HG03060 (cell line): Measurements from ENCODE around the gene ZNF311.

Experiments
- ATAC-seq: cut with Tn5 transposase; IDR thresholded peaks from one replicate; pipeline ENCODE4 v1.9.1; 2021; ENCODE audit warnings: low read depth, moderate number of reproducible peaks; ENCODE audit not compliant: unreplicated experiment

ZNF311 gene

DNA sequence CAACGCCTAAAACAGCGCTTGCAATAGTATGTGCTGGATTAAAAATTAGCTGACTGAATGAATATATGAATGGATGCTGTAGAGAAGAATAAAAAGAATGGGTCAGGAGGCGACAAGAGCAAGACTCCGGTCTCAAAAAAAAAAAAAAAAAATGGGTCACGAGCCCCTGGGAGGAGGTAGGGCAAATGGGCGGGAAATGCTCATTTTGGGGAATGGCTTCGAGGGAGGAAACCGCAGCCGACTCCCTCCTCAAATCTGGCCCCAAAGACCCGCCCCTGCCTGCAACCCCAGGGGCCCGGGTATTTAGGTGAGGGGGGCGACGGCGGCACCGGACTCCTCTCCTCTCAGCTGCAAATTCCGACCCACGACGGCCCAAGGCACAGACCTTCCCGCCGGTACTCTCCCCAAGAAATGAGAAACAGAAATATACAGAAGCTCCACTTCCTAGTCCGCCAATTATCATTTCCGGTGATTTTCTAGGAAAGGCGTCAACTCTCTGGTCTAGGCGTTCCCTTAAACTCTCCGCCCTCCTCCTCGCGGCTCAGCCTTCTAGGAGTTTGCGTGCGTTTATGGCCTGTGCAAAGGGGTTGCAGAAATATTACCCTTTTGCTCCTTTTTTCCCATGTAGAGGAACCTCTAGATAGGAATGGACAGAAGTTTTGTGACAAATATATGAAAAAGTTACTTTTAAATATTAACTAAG lies at the start of gene ZNF311:
ZNF311 (minus strand) TSS at position 133 of the 703 bp plus-strand sequence. CDS start 1,361 bp downstream, outside the sequence.
- no peak for ATAC-seq

DNA sequence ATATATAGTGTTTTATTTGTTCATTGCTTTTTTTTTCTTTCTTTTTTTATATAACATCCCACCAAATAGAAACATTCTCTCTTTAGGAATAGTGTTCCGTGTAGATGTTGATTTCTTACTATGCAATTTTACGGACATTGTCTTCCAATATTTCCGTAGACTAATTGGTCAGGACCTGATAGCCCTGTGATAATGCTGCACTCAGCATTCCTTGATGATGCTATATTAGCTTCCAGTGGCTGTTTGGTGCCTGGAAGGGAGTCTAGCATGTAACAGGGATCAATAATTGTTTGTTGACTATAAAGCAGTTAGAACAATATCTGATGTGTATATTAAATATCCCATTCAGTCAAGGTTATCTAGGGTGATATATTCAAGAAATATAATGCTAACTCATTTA lies 46.6 kb upstream of the ZNF311 start:
- ATAC-seq = no peak

DNA sequence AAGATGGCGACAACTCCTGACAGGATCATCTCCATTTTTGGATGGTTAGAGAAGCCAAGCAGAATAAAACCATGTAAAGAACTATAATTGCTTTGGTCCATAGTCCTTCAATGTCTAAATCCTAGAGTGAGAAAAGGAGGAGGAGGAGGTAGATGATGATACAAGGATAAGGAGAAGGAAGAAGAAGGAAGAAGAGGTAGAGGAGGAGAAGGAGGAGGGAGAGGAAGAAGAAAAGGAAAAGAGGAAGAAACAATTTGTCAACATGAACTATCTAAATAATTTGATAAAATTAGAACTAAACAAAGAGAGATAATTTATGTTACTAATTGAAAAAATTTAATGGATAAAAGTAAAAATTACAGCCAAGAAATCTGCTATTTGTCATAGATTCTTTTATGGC lies 40.0 kb upstream of the ZNF311 start, which contains the start of gene OR2W1:
OR2W1 (minus strand) TSS at position 101 of the 400 bp plus-strand sequence; CDS start at position 101, 0 bp downstream.
- no peak for ATAC-seq

DNA sequence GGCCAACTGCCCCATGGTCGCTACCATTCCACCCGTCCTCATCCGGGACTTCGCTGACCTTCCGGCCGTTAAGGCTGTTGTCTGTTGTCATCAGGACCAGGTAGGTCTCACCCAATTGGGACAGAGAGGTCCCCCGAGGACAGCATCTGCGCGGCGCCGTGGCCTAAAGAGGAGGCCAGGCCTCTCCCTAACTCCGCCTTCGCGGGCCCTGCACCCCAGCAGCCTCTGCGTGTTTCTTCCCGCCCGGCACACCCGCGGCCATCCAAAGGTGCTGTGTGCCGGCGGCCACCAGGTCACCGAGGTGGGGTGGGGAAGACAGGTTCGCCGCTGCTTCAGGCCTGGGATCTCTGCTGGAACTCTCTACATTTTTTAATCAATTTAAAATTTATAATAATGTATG lies 30.8 kb upstream of the ZNF311 start:
- no peak for ATAC-seq

DNA sequence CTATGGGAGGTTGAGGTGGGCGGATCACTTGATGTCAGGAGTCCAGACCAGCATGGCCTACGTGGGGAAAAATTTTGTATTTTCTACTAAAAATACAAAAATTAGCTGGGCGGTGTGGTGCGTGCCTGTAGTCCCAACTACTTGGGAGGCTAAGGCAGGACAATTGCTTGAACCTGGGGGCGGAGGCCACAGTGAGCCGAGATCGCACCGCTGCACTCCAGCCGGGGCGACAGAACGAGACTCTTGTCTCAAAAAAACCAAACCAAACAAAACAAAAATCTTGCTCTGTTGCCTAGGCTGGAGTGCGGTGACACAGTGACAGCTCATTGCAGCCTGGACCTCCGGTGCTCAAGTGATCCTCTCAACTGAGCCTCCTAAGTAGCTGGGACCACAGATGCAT lies 23.7 kb upstream of the ZNF311 start:
- ATAC-seq = no peak

DNA sequence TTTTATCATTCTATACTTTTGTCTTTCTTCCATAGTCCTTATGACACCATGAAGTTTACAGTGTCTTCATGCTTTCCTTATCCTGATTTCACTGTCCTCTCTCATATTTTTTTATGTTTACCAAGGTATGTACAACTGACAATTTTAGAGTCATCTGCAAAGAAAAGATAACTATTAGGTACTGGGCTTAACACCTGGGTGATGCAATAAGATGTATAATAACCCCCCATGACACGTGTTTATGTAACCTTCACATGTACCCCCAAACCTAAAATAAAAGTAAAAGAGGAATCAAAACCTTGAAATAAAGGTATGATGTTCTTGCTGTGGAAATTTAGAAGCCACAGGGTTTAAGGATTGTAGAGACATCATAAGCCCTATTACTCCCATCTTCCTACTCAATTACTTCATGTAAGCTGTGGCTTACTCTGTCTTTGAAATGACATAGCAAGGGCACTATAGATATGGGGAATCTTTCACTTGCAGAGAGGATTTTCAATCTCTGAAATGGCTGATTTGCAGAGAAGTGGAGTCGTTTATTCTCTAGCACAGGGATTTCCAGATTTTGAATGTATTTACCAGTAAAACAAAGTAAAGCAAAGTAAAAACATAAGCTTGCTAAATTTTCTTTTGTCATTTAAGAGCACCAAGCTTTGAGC lies 20.9 kb upstream of the ZNF311 start:
- no peak for ATAC-seq

DNA sequence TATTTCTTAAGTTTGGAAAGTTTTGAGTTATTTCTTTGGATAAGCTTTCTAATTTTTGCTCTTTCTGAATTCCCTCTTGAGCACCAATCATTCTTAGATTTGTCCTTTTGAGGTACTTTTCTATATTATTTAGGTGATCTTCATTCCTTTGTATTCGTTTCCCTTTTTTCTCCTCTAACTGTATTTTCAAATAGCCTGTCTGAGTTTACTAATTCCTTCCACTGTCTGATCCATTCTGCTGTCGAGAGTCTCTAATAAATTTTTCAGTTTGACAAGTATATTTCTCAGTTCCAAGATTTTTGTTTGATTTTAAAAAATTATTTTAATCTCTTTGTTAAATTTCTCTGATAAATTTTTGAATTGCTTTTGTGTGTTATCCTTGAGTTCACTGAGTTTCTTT lies 16.3 kb upstream of the ZNF311 start:
- ATAC-seq = no peak

DNA sequence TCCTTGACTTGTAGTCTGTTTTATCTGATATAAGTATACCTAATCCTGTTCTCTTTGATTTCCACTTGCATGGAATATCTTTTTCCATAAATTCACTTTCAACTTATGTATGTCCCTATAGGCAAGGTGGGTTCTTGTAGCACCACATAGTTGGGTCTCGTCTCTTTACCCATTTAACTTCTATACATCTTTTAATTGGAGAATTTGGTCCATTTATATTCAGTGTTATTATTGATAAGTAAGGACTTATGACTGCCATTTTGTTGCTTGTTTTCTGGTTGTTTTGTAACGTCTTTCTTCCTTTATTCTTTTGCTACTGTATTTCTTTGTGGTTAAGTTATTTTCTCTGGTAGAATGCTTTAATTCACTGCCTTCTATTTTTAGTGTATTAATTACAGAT lies 14.5 kb upstream of the ZNF311 start:
- ATAC-seq = no peak

DNA sequence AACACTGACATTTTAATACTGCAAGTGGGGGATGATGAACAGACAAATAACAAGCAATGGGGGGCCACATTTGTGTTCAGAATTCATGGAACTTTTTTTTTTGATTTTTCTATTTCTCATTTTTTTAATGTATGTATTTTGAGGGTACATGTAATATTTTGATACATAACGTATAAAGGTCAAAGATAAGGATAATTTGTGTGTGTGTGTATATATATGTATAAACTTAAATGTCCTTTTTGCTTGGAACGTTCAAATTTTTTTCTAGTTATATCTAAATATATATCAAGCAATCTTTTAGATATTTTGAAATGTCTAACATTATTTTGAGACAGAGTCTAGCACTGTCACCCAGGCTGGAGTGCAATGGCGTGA lies 12.3 kb upstream of the ZNF311 start:
- no peak for ATAC-seq

DNA sequence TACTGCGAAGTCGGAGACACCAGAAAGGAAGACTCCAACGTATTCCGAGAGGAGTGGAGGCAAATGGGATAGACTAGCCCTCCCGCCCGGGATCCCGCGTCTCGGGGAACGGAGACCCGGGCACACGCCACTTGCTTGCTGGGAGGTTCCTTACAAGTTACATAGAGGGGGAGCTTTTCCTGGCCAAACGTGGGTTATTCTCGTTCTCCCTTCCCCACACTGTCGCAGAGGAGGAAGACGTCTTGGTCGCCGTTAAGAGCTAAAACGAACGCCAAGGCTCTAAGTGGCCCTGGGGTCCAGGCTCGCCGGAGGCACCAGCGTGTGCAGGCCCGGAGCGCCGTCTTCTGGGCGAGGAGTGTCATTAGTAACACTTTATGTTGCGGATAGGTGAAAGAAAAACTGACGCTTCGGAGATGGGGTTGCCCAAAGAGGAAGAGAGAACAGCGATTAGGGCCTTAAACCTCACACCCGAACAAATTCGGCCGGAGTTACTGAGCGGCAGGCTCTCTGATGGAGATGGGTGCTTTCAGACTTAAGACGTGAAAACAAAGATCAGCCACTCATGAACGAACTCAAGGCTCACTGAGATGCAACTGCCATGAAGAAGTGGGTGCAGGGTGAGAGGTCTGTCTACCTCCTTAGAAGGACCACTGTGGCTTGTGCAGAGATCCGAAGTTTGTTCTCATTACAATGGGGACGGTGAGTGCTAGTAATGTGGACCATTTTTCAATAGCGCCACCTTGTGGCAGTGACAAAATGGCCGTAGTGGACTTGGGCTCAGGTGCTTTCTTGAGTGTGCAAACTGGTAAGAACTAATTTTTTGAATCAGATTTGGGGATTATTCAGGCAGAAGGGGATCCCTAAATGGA lies 11.7 kb upstream of the ZNF311 start:
- peak; percentile 56 for ATAC-seq

DNA sequence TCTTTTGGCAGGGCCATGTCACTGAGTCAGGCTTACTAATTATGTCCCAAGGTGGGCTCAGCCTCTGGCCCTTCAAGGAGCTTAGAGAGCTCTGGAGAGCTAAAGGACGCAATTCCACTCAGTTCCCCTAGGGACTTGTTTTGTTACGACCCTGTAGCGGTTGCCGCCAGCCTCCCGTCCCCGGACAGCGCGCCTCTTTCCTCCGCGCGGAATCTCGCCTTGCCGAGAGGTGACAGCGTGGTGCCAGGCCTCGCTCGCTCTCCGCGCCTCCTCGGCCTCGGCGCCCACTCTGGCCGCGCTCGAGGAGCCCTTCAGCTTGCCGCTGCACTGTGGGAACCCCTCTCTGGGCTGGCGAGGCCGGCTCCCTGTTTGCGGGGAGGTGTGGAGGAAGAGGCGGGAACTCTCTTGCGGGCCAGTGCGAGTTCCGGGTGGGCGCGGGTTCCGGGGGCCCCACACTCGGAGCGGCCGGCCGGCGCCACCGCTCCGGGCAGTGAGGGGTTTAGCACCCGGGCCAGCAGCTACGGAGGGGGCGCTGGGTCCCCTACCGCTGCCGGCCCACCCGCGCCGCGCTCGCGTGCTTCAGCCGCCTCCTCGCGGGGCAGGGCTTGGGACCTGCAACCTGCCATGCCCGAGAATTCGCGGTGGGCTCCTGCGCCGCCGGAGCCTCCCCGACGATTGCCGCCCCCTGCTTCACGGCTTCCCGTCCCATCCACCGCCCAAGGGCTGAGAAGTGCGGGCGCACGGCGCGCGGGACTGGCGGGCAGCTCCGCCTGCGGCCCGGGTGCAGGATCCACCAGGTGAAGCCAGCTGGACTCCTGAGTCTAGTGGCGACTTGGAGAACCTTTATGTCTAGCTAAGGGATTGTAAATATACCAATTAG lies 9.9 kb upstream of the ZNF311 start:
- no peak for ATAC-seq

DNA sequence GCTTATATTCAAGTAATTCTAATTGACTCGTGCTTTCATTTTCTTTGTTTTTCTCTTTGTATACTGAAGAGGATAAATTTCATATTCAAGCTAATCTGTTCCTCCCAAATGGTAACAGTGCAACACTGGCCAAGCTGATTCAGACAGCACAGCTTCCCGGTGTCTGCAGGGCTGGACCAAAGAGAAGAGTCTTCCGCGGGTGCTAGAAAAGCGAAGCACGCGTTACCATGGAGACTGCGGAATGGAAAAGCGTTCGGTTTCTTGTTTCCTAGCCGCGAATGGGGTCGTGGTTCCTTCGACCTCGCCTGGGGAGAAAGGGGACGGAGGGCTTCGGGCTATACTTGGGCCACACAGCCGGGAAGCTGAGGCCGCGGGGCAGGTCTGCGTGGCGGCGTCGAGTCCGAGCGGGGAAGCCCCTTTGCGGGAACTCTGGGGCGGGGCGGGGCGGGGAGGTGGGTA lies 6.2 kb upstream of the ZNF311 start:
- ATAC-seq = no peak

DNA sequence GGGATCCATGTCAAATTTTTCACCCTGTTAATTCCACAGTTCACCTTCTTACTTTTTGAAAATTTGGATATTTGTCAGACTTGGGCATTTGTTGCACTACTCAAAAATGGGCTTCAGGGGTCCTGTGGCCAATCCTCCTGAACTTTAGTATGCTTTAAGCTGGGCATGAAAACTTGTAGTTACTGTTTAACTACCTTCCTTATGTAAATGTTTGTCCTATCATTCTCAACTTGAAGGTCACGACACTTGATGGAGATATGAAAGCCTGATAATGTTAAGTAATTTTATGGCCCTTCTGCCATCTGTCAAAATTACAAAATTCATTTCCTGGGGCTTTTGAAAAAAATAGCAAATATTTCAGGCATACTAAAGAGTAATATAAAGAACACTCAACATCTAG lies 4.2 kb upstream of the ZNF311 start:
- ATAC-seq = no peak

DNA sequence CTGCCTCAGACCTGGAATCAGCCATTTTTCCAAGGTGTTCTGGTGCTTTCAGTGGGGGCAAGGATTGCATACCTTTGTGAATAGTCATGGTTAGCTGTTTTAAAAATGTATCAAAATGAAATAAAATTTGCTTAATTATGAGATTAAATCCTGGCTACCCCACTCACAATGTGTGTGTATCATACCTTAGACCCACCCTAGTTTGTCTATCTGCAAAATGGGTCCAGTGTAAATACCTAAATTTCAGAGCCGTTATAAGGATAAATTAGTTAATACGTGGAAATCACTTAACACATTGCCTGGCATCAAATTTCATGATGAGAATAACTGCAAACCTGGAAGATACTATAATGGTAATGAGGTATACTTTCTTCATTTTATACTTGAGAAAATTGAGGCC lies 3.0 kb upstream of the ZNF311 start:
- ATAC-seq = no peak

DNA sequence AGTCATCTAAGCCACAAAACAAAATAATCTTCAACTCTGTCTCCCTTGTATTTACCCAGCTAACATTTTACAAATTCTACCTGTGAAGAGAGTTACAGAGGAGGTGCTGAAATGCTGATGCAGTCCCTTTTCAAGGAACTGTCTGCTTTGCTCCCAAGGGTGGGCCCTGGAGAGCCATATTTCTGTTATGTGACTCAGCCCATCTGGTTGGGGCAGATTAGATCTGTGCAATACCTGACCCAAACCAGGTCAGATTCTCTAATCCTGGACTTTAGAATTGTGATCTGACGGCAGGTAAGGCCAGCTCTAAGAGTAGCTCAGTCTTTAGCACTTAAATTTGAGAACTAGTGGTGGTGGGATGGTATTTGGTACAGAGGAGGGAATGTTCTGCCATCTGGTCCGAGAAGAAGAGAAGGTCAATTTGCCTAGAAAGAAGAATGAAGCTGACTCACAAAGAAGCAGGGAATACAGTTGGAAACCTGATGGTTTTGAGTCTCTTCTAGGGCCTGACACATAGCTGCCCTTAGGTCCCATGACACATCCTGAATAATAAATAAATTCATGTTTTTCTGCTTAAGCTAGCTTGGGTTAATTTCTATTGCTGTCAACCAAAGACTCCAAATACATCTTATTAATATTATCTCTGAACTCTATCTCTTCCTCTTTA lies 8.1 kb downstream of the ZNF311 start:
- ATAC-seq = no peak

DNA sequence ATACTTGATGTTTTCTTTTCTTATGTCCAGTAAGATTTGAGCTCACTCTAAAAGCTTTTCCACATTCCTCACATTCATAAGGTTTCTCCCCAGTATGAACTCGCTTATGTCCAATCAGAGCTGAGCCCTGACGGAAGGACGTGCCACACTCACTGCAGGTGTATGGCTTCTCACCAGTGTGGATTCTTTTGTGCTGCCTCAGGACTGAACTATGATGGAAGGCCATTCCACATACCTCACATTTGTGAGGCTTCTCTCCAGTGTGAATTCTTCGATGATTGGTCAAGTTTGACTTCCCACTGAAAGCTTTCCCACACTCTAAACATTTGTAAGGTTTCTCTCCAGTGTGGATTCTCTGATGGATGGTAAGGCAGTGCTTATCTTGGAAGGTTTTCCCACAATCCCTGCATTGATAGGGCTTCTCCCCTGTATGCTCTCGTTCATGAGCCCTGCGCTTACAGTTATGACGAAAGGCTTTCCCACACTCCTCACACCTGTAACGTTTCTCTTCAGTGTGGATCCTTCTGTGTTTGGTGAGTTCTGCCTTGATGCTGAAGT lies 9.9 kb downstream of the ZNF311 start:
- ATAC-seq = no peak

DNA sequence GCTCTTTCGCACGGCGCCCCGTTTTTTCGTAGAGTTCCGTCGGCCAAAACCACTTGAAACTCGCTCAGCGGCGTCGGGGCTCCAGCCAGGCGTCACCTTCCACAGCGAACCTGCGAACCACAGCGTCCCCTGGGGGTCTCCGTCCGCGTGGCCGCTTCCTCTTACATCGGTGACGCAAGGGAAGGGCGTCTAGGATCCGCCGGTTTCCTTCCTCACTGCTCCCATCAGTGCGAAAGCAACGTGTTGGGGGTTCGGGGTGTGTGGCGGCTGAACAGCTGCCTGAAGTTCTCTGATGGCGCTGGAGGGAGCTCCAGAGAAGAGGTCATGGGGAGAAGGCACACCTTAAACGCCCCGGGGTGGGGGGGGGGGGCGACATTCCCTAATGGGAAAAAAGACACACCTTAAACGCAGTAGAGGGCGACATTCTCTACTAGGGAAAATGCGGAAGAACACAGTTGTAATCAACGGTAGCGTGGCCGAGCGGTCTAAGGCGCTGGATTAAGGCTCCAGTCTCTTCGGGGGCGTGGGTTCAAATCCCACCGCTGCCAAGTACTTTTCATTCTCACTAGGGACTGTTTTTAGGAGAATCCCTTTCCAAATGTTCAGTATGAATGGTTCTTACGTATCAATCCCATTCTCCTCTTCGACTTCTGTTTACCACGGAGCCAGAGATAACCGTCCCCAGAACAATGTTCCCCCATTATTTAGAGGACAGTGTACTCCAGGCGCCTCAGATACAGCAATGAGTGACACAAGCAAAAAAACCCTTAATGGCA lies 16.4 kb downstream of the ZNF311 start:
- ATAC-seq = no peak

DNA sequence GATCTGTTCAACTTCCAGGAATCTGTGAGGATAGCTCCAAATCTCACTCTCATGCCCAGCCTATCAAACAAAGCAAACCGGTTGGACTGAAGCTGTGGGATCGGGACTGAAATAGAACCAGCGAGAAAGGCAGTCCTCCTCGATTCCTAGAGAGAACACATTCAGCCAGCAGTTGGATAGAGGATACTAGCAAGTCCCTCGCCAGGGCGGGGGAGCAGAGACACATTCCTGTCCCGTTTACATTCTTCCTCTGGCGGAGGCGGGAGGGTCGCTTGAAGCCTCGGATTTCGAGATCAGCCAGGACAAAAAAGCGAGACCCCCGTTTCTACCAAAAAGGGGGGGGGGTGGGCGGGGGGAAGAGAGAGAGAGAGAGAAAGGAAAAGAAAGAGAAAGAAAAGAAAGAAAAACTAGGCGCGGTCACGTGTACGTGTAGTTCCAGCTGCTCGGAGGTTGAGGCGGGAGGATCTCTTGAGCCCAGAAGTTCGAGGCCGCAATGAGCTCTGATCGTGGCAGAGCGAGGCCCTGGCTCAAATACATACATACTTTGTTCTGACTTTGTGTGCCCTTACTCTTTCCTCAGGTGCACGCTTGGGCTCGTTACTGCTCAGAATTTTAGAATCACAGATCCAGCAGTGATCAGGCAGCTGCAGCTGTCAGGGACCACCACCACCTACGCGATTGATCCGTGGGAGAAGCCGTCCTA lies 19.5 kb downstream of the ZNF311 start:
- no peak for ATAC-seq
